NCI-H446 (cell line): Measurements from ENCODE around the gene SBF2.
"Not testable (repeated sequence)": the region's sequence is repeated elsewhere in the genome, so short reads cannot be mapped to it uniquely, and the experiment has no call there.

Source experiments
- DNase-seq, 2 experiments: peaks; one replicate each; lab custom pipeline; 2025; lab: John Stamatoyannopoulos, UW

Gene SBF2

GRCh38 chr11:10117709-10118351 lies 176.2 kb downstream of the SBF2 start:
- no peak for DNase-seq

- DNase-seq: no peak
Observed at GRCh38 chr11:10116588-10116987, 177.4 kb downstream of the SBF2 start.

- no peak for DNase-seq
Observed at GRCh38 chr11:10114593-10115404, 179.2 kb downstream of the SBF2 start.

GRCh38 chr11:10113852-10114251 lies 180.2 kb downstream of the SBF2 start:
- DNase-seq: no peak

- DNase-seq: peak in 1 of 2 experiments; percentile 26
Observed at GRCh38 chr11:10109806-10110205, 184.2 kb downstream of the SBF2 start.

GRCh38 chr11:10108915-10109680 lies 184.9 kb downstream of the SBF2 start:
- DNase-seq: peak; percentile 84 to 94

GRCh38 chr11:10107497-10107896 lies 186.5 kb downstream of the SBF2 start:
- peak; percentile 47 to 76 for DNase-seq

GRCh38 chr11:10097615-10098014 lies 196.4 kb downstream of the SBF2 start:
- DNase-seq: no peak

GRCh38 chr11:10096987-10097386 lies 197.0 kb downstream of the SBF2 start:
- no peak for DNase-seq

- DNase-seq: no peak
Observed at GRCh38 chr11:10095412-10096208, 198.4 kb downstream of the SBF2 start.

GRCh38 chr11:10092426-10092825 lies 201.6 kb downstream of the SBF2 start:
- no peak for DNase-seq

- DNase-seq: no peak
Observed at GRCh38 chr11:10091314-10092045, 202.5 kb downstream of the SBF2 start.

GRCh38 chr11:10087923-10088225 lies 206.1 kb downstream of the SBF2 start:
- DNase-seq: not testable (repeated sequence)

- no peak for DNase-seq
Observed at GRCh38 chr11:10087186-10087922, 206.7 kb downstream of the SBF2 start.

GRCh38 chr11:10080138-10080537 lies 213.9 kb downstream of the SBF2 start:
- DNase-seq: no peak

- DNase-seq: peak; percentile 88 to 97
Observed at GRCh38 chr11:10076458-10077141, 217.4 kb downstream of the SBF2 start.

GRCh38 chr11:10075141-10075540 lies 218.9 kb downstream of the SBF2 start:
- DNase-seq: no peak

GRCh38 chr11:10072841-10073240 lies 221.2 kb downstream of the SBF2 start:
- no peak for DNase-seq

- no peak for DNase-seq
Observed at GRCh38 chr11:10072142-10072541, 221.9 kb downstream of the SBF2 start.
